B cell (primary cell): ENCODE measurements around the gene ELL. TPM values are rescaled to one million over a fixed set of nuclear protein-coding genes. Genes with fewer than 3 reads are reported as not detected.
A peak's percentile ranks its signal among the peaks of the same experiment; 100 is the strongest.

ENCODE experiments used
- ATAC-seq: fragments of 200-7000 bp; cut with Tn5 transposase; one replicate; pipeline ENCODE4 v1.10.0; 2021; ENCODE audit warnings: low read depth, mild to moderate bottlenecking, moderate number of reproducible peaks, moderate library complexity
- CTCF ChIA-PET: fragments of 350-600 bp; sonication (Branson Sonifier 250); formaldehyde crosslinking; loops from one replicate; lab custom pipeline; 2021; ENCODE audit warnings: antibody characterized with exemption, inconsistent platforms; lab: Charles Lee
- POLR2A ChIA-PET: fragments of 350-600 bp; sonication (Branson Sonifier 250); formaldehyde crosslinking; loops from one replicate; lab custom pipeline; 2021; ENCODE audit warnings: antibody characterized with exemption; lab: Charles Lee
- DNase-seq: peaks from one replicate; pipeline ENCODE4 v3.0.0; 2013
- H2AFZ ChIP-seq: 2 replicates; pipeline ENCODE4 v1.6.1; 2012; ENCODE audit warnings: mild to moderate bottlenecking, low read depth, low read length; ENCODE audit not compliant: insufficient read depth, poor library complexity, severe bottlenecking
- H3K27ac ChIP-seq, 2 donors: 1 replicate in 1 of 2; 2 replicates in 1 of 2; pipeline ENCODE4 v1.5.1; 2012 to 2013; ENCODE audit warnings: low read length in 2 of 2, mild to moderate bottlenecking in 2 of 2, moderate library complexity in 1 of 2
- H3K27me3 ChIP-seq, 4 experiments: fragments of 200-600 bp in 1 of 4; sonication (generic) in 1 of 4; replicated peaks in 1 of 4; 1 replicate in 2 of 4; 2 replicates in 2 of 4; pipeline versions ENCODE4 v1.6.1 to v1.7.0; 2013 to 2016; ENCODE audit warnings: low read length in 3 of 4, mild to moderate bottlenecking in 2 of 4, mixed read lengths in 1 of 4, moderate library complexity in 1 of 4; ENCODE audit not compliant: insufficient read depth in 4 of 4, control insufficient read depth in 3 of 4; ENCODE audit errors: control extremely low read depth in 1 of 4
- H3K36me3 ChIP-seq, 2 experiments: replicated peaks in 1 of 2; 1 replicate in 1 of 2; 2 replicates in 1 of 2; pipeline versions ENCODE4 v1.6.1 to v1.7.1; 2013; ENCODE audit warnings: low read length in 1 of 2; ENCODE audit not compliant: insufficient read depth in 2 of 2, control insufficient read depth in 1 of 2; ENCODE audit errors: control extremely low read depth in 1 of 2, extremely low read depth in 1 of 2
- H3K4me1 ChIP-seq, 2 donors: fragments of 200-600 bp in 1 of 2; sonication (generic) in 1 of 2; 1 replicate in 1 of 2; 2 replicates in 1 of 2; pipeline versions ENCODE4 v1.5.1 to v1.6.1; 2013 to 2017; ENCODE audit warnings: low read length in 2 of 2; ENCODE audit not compliant: control insufficient read depth in 2 of 2, insufficient read depth in 2 of 2
- H3K4me2 ChIP-seq: replicated peaks from 2 replicates; pipeline ENCODE3; 2012; ENCODE audit warnings: mild to moderate bottlenecking, low read depth, low read length; ENCODE audit not compliant: poor library complexity, severe bottlenecking
- H3K4me3 ChIP-seq, 5 experiments: fragments of 200-600 bp in 1 of 5; sonication (generic) in 1 of 5; 1 replicate in 3 of 5; 2 replicates in 2 of 5; pipeline versions ENCODE4 v1.5.1 to v1.7.0; 2011 to 2016; ENCODE audit warnings: low read length in 4 of 5, mild to moderate bottlenecking in 4 of 5, low read depth in 2 of 5, control low read depth in 1 of 5, moderate library complexity in 1 of 5; ENCODE audit not compliant: insufficient read depth in 1 of 5; ENCODE audit errors: control extremely low read depth in 1 of 5, extremely low read depth in 1 of 5
- H3K79me2 ChIP-seq: fragments of 200-600 bp; sonication (generic); one replicate; pipeline ENCODE4 v1.6.0; 2016; ENCODE audit warnings: low read length; ENCODE audit not compliant: control insufficient read depth, insufficient read depth
- H3K9ac ChIP-seq: fragments of 200-600 bp; sonication (generic); 2 replicates; pipeline ENCODE4 v1.6.1; 2017; ENCODE audit warnings: mild to moderate bottlenecking, low read length, moderate library complexity
- H3K9me3 ChIP-seq, 3 donors: one replicate each; pipeline versions ENCODE4 v1.6.1 to v1.7.1; 2013; ENCODE audit warnings: low read length in 2 of 3; ENCODE audit not compliant: control insufficient read depth in 2 of 3, insufficient read depth in 1 of 3; ENCODE audit errors: control extremely low read depth in 1 of 3
- H4K20me1 ChIP-seq: 2 replicates; pipeline ENCODE4 v1.6.0; 2012; ENCODE audit warnings: mild to moderate bottlenecking, low read length; ENCODE audit not compliant: insufficient read depth, control insufficient read depth, poor library complexity, severe bottlenecking
- H3K27ac Mint-ChIP-seq: one replicate; pipeline ENCODE4 v1.8.0; 2021; ENCODE audit warnings: mixed read lengths
- H3K27me3 Mint-ChIP-seq: one replicate; pipeline ENCODE4 v1.8.0; 2021; ENCODE audit warnings: mixed read lengths
- H3K4me1 Mint-ChIP-seq: one replicate; pipeline ENCODE4 v1.8.0; 2021; ENCODE audit warnings: mixed read lengths
- H3K4me3 Mint-ChIP-seq: one replicate; pipeline ENCODE4 v1.8.0; 2021; ENCODE audit warnings: mixed read lengths
- H3K9me3 Mint-ChIP-seq: one replicate; pipeline ENCODE4 v1.8.0; 2022; ENCODE audit warnings: mixed read lengths; ENCODE audit not compliant: insufficient read depth
- CTCF ChIP-seq: fragments of 200-600 bp; IDR thresholded peaks from one replicate; pipeline ENCODE4 v1.8.0; 2022; ENCODE audit warnings: antibody characterized with exemption, mild to moderate bottlenecking
- EZH2 ChIP-seq: IDR thresholded peaks from 2 replicates; pipeline ENCODE4 v1.6.1; 2012; ENCODE audit warnings: borderline replicate concordance, low read depth, mild to moderate bottlenecking, moderate library complexity, low read length; ENCODE audit not compliant: insufficient read depth, poor library complexity, severe bottlenecking
- WGBS: methylation state at CpG from one replicate; pipeline ENCODE4 v1.1.5; 2013; ENCODE audit warnings: missing lambda C conversion rate; ENCODE audit not compliant: insufficient coverage; 5-methylcytosine and 5-hydroxymethylcytosine counted together
- intact Hi-C: fragments of 100-400 bp; cut with micrococcal nuclease; formaldehyde crosslinking; loops from one replicate; pipeline ENCODE4 v1.10.0; 2022
- polyA plus RNA-seq: library from polyadenylated mRNA; depleted of rRNA; stranded (reverse); fragments of >200 nt; gene quantifications from 2 replicates; pipeline ENCODE4 v1.2.3, GENCODE V29; 2012
- total RNA-seq, 2 donors: library from RNA; stranded (reverse); fragments of 120-200 nt in 1 of 2; gene quantifications; 1 replicate in 1 of 2; 2 replicates in 1 of 2; pipeline versions ENCODE4 v1.2.3 to v1.2.4, GENCODE V29; 2013 to 2022

ELL gene
- total and polyA plus RNA-seq, 2 donors (not counting 1 experiment from before 2014, with no cell fraction given), result 21.2 to 31.4 TPM

- H3K4me1 Mint-ChIP-seq, result peaks cover 36% of the 10 kb centered on the region
- H3K4me3 Mint-ChIP-seq, result peak overlapping the region; percentile 56
- Histone ChIP-seq H3K9ac (no peak overlapping the region), H2AFZ (peak overlapping the region; percentile 68), H3K27me3 (no peaks in the 10 kb centered on the region), H3K4me2 (peak overlapping the region; percentile 90), H3K4me1 (peaks cover 21 to 41% of the 10 kb centered on the region in 2 donors), H3K4me3 (peak overlapping the region in 3 of 5 experiments; percentile 59 to 62 (median 62)), H3K36me3 (peaks cover 0 to 2% of the 10 kb centered on the region in 2 experiments), H4K20me1 (peaks cover 31% of the 10 kb centered on the region), H3K27ac (no peak overlapping the region), H3K9me3 (no peaks in the 10 kb centered on the region), H3K79me2 (no peaks in the 10 kb centered on the region)
- 70% methylated on average over 15 of the region's 24 CpGs for WGBS
- POLR2A ChIA-PET, result no interaction called here
- CTCF ChIA-PET, result interaction anchor here (3.3 kb wide), 1 partner anchor 22 kb away, joined by 11 read pairs; no protein-coding TSS in a partner anchor
- ATAC-seq, result no peak
- H3K27ac Mint-ChIP-seq, result peak overlapping the region; percentile 53
- no peak for DNase-seq
- TF ChIP-seq EZH2, result no peak
- no peak for TF ChIP-seq CTCF
- H3K9me3 Mint-ChIP-seq, result no peaks in the 10 kb centered on the region
- no peaks in the 10 kb centered on the region for H3K27me3 Mint-ChIP-seq
- intact Hi-C loops, result no loop called here
Measured at GRCh38 chr19:18438331-18439024, 83.4 kb downstream of the ELL start.
